ENCODE measurements around the gene MST1R. TPM values are rescaled to one million over a fixed set of nuclear protein-coding genes. Genes with fewer than 3 reads are reported as not detected.
A peak's percentile ranks its signal among the peaks of the same experiment; 100 is the strongest.

Gene MST1R
- total and polyA plus RNA-seq, 5 experiments from 2014 or later, result 0.19 to 1.0 (median 0.67) TPM; not detected in 1

DNA sequence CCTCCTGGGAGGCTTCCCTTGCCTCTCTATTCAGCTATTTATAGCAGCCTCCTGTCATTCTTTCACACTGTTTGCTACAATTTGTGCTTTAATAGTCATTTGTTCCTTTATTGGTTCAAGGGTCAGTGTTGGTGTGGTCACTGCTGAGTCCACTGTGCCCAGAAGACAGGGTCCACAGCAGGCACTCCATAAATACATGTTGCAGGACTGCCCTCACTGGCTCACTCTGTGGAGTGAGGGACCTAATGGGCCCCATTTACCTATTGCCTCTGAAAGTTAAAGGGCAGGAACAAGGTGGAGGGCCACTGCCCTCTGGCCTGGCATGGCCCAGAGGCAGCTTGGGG lies 16.8 kb downstream of the MST1R start:
- Mint-ChIP-seq H3K36me3 (no peaks in the 10 kb centered on the region), H3K4me3 (no peak overlapping the region), H3K9me3 (no peaks in the 10 kb centered on the region), H3K27me3 (peaks cover 0 to 4% (median under 1%) of the 10 kb centered on the region in 5 donors), H3K4me1 (peaks cover 0 to 3% (median 0%) of the 10 kb centered on the region in 4 donors), H3K27ac (peak overlapping the region in 1 of 10 donors; percentile 27)
- DNase-seq (no peak), ATAC-seq (no peak)
- POLR2A ChIA-PET, result no interaction called here

DNA sequence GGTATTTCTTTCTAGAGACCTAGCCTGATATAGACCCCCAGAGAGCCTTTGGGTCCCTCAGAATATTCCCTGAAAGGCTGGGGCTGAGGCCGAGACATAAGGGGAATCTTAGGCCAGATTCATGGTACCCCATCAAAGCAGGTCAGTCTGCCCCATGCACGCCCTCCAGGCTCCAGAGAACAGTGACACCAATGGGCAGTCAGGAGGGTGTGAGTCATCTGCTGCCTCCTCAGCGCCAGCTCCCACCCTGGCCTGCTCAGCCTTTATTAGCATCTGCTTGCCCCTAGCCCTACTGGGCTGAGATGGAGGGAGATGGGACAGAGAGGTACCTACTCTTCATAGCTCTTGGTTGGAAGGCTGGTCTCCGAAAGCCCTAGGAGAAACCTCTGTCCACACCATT lies 19.7 kb downstream of the MST1R start:
- peaks cover 0 to 2% (median 0%) of the 10 kb centered on the region in 4 donors for H3K4me1 Mint-ChIP-seq
- ATAC-seq, result no peak
- peaks cover 0 to 9% (median 2%) of the 10 kb centered on the region in 5 donors for H3K27me3 Mint-ChIP-seq
- H3K27ac Mint-ChIP-seq, result peak overlapping the region in 1 of 10 donors; percentile 21
- no peaks in the 10 kb centered on the region for H3K9me3 Mint-ChIP-seq
- no peaks in the 10 kb centered on the region for H3K36me3 Mint-ChIP-seq
- no peak overlapping the region for H3K4me3 Mint-ChIP-seq
- POLR2A ChIA-PET, result interaction anchor here (0.5 kb wide), 1 partner anchor 699 kb away, joined by 3 read pairs; no protein-coding TSS in a partner anchor
- no peak for DNase-seq

DNA sequence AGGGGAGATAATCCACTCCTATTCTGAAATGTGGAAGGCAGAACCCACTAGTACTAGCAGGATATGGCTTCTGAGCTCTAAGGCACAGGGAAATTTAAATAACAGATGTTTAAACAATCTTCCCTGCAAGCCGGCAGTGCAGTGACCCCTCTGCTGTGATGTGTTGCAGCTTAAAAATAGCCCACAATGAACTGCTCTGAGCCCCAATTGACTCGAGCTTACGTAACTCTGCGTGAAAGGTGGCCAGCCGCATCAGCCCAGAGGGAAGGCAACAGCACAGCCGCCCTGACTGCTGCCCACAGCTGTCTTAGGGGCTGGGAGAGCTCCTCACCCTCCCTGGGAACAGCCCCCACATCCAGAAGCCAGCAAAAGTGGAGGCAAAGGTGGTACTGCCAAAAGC lies 21.5 kb downstream of the MST1R start:
- no peak for DNase-seq
- Mint-ChIP-seq H3K4me1 (peaks cover 0 to 2% (median 0%) of the 10 kb centered on the region in 4 donors), H3K27me3 (peaks cover 0 to 9% (median 2%) of the 10 kb centered on the region in 5 donors), H3K4me3 (no peak overlapping the region), H3K36me3 (no peaks in the 10 kb centered on the region), H3K9me3 (no peaks in the 10 kb centered on the region), H3K27ac (peak overlapping the region in 1 of 10 donors; percentile 57)
- POLR2A ChIA-PET, result no interaction called here
- no peak for ATAC-seq

DNA sequence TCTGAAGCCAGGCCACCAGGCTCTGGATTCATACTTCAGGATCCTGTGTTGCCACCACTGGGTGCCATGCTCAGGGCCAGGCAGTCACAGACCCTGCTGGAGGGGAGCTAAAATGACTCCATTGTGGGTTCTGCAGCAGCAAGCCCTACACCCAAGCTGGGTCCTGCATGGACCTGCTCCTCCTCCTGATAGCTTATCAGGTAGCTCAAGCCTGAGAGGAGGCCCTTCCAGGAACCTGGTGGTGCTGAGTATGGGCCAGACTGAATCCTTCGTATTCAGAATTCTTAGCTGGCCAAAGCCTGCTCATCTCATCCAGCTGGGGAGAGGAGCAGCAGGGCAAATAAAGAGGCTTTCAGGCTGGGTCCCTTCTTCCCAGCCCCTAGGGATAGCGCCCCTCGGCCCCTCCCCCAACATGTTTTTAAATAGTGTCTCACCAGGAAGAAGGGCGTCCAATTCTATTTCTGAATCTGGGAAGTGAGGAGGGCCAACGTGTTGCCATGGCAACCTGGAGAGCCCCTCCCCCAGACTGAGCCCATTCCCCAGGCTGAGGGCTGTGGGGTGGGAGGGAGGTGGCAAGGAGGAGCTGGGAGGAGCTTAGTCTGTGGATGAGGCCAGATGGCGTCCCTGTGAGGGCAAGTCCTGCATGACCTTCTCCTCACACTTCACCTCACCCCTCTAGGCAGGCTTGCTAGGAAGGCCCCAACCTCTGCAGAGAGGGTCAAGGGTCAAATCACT lies 22.9 kb downstream of the MST1R start:
- peaks cover 0 to 2% (median 0%) of the 10 kb centered on the region in 4 donors for H3K4me1 Mint-ChIP-seq
- ATAC-seq, result no peak
- no peak overlapping the region for H3K27ac Mint-ChIP-seq
- no peaks in the 10 kb centered on the region for H3K36me3 Mint-ChIP-seq
- no peak overlapping the region for H3K4me3 Mint-ChIP-seq
- POLR2A ChIA-PET, result no interaction called here
- H3K27me3 Mint-ChIP-seq, result peaks cover 0 to 9% (median 2%) of the 10 kb centered on the region in 5 donors
- no peak for DNase-seq
- H3K9me3 Mint-ChIP-seq, result no peaks in the 10 kb centered on the region

DNA sequence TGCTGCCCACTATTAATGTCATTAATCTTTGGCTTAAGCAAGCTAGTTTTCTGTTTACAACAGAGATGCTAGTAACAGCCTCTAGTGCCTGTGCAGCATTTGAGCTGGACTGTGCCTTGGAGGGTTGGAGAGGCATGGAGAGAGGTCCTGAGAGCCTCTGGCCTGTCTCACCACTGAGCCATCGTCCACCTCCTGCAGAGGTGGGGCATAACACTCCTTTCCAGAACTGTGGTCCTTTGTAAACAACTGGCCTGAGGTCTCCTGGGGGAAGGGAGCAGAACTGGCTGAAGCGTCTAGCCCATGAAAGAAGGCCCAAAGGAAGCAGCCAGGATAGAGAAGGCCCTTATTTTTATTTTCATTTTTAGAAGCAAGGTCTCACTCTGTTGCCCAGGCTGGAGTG lies 24.0 kb downstream of the MST1R start:
- Mint-ChIP-seq H3K4me1 (peaks cover 0 to 2% (median 0%) of the 10 kb centered on the region in 4 donors), H3K27ac (no peak overlapping the region), H3K36me3 (no peaks in the 10 kb centered on the region), H3K9me3 (no peaks in the 10 kb centered on the region), H3K4me3 (no peak overlapping the region), H3K27me3 (peaks cover 0 to 9% (median 2%) of the 10 kb centered on the region in 5 donors)
- POLR2A ChIA-PET, result no interaction called here
- no peak for DNase-seq
- no peak for ATAC-seq

DNA sequence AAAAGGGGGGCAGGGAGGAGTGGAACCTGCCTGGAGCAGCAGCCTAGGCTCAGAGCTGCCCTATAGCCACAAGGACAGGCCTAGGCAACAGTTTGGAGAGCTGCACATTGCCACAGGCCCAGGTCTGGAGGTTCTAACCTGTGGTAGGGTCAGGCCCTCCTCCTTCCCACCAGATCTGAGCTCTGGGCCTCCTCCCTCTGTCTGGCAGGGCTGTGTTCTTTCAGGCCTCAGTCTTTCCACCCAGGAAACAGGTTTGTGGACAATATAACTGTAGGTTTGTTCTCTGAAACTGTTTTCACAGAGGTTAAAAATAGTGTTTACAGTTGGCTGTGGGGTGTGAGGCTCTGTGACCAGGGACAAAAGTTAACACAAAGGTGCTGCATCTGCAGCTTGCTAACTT lies 25.0 kb downstream of the MST1R start:
- no peak overlapping the region for H3K27ac Mint-ChIP-seq
- H3K4me1 Mint-ChIP-seq, result peaks cover 0 to 2% (median 0%) of the 10 kb centered on the region in 4 donors
- ATAC-seq (no peak), DNase-seq (no peak)
- no peaks in the 10 kb centered on the region for H3K9me3 Mint-ChIP-seq
- H3K27me3 Mint-ChIP-seq, result peaks cover 0 to 9% (median 2%) of the 10 kb centered on the region in 5 donors
- H3K4me3 Mint-ChIP-seq, result no peak overlapping the region
- POLR2A ChIA-PET, result interaction anchor here (0.7 kb wide), 1 partner anchor 19 kb away, joined by 3 read pairs; no protein-coding TSS in a partner anchor
- no peaks in the 10 kb centered on the region for H3K36me3 Mint-ChIP-seq

DNA sequence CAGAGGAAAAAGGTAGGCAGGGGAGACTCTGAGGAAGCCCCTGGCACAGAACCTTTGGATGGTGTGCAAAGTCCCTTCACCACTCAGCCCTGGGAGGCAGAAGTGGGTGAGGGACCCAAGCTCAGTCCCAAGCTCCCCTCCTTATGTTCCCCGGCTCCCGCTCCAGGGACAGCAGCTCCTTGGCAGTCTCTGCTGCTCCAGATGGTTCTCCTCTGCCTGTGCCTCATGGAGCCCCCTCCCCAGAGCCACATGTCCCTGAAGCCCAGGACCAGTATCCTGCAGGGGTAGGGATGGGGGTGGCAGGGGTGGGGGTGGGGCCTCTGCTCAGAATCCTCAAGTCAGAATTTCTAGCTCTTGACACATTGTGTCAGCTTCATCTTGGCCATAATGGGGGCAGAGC lies 26.0 kb downstream of the MST1R start:
- H3K27me3 Mint-ChIP-seq, result peaks cover 0 to 9% (median 2%) of the 10 kb centered on the region in 5 donors
- H3K36me3 Mint-ChIP-seq, result no peaks in the 10 kb centered on the region
- no peak for DNase-seq
- no peaks in the 10 kb centered on the region for H3K9me3 Mint-ChIP-seq
- H3K27ac Mint-ChIP-seq, result no peak overlapping the region
- POLR2A ChIA-PET, result interaction anchor here (0.7 kb wide), 1 partner anchor 60 kb away, joined by 6 read pairs; no protein-coding TSS in a partner anchor
- peaks cover 0 to 2% (median 0%) of the 10 kb centered on the region in 4 donors for H3K4me1 Mint-ChIP-seq
- no peak overlapping the region for H3K4me3 Mint-ChIP-seq
- no peak for ATAC-seq

DNA sequence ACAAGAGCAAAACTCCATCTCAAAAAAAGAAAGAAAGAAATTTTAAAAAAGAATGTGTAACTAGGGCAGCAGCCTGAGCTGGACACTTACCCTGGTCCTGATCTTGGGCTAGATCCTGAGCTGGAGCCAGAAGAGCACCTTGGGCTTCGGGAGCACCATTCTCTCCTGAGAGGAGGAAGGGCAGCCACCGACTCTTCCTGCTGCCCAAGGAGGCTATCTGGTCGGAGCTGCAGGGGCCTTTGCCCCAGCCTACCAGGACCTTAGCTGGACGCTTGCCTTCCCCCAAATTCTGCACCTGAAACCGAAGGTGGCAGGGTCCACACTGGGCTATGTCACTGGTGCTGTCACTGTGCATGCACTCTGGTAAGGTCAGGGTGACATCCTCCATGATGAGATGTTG lies 27.1 kb downstream of the MST1R start:
- Mint-ChIP-seq H3K9me3 (no peaks in the 10 kb centered on the region), H3K4me3 (no peak overlapping the region), H3K27ac (no peak overlapping the region), H3K4me1 (peaks cover 0 to 1% (median under 1%) of the 10 kb centered on the region in 4 donors), H3K27me3 (peaks cover 0 to 9% (median under 1%) of the 10 kb centered on the region in 5 donors), H3K36me3 (no peaks in the 10 kb centered on the region)
- DNase-seq, result no peak
- ATAC-seq, result no peak
- POLR2A ChIA-PET, result no interaction called here

DNA sequence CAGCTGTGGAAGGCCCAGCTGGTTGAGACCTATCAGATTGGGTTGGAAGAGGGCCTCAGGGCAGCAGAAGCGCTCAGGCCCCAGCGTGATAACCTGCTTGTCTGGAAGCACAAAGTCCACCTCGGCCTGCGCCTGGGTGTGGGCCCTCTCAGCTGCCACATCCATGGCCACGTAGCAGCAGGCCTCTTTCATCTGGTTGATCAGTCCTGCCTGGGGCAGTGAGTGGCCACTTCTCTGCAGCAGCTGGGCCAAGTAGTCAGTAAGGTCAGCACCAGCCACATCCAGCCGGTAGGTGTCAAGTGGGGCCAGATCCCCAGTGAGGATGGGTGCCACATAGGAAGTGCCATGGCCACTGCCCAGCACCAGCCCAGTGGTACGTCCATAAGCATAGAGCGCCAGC lies 30.1 kb downstream of the MST1R start:
- DNase-seq (no peak), ATAC-seq (no peak)
- no peak overlapping the region for H3K27ac Mint-ChIP-seq
- H3K9me3 Mint-ChIP-seq, result no peaks in the 10 kb centered on the region
- H3K4me1 Mint-ChIP-seq, result peaks cover 0 to 1% (median under 1%) of the 10 kb centered on the region in 4 donors
- H3K4me3 Mint-ChIP-seq, result no peak overlapping the region
- H3K36me3 Mint-ChIP-seq, result no peaks in the 10 kb centered on the region
- POLR2A ChIA-PET, result no interaction called here
- H3K27me3 Mint-ChIP-seq, result peaks cover 6 to 18% (median 9%) of the 10 kb centered on the region in 5 donors

DNA sequence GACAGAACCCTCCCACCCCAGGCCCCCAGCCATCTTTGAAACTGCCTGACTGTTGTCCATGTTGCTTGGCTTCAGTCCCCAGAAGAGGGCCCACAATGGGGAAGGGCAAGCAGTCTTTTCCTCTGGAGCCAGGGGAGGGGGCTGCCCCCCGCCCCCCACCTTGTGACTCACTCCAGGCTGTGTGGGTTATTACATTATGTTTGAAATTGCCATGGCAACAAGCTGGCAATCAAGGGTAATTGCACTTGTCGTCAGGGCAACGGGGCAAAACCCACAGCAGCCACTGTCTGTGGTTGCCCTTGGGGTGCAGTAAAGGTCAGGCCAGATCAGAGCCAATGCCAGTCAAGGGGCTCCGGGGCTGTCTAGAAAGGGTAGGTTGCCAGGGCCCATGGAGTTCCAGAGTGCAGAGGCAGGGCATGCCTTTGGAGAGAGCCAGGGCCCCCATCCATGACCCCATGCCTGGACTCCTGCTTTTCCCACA lies 30.8 kb downstream of the MST1R start:
- ATAC-seq, result peak; percentile 44 to 45
- no peaks in the 10 kb centered on the region for H3K9me3 Mint-ChIP-seq
- H3K27me3 Mint-ChIP-seq, result peaks cover 11 to 26% (median 14%) of the 10 kb centered on the region in 5 donors
- peak overlapping the region in 1 of 10 donors; percentile 87 for H3K27ac Mint-ChIP-seq
- H3K4me1 Mint-ChIP-seq, result peaks cover 0 to 5% (median 3%) of the 10 kb centered on the region in 4 donors
- H3K36me3 Mint-ChIP-seq, result no peaks in the 10 kb centered on the region
- DNase-seq, result peak in 1 of 10 donors; percentile 19
- no peak overlapping the region for H3K4me3 Mint-ChIP-seq
- POLR2A ChIA-PET, result no interaction called here

DNA sequence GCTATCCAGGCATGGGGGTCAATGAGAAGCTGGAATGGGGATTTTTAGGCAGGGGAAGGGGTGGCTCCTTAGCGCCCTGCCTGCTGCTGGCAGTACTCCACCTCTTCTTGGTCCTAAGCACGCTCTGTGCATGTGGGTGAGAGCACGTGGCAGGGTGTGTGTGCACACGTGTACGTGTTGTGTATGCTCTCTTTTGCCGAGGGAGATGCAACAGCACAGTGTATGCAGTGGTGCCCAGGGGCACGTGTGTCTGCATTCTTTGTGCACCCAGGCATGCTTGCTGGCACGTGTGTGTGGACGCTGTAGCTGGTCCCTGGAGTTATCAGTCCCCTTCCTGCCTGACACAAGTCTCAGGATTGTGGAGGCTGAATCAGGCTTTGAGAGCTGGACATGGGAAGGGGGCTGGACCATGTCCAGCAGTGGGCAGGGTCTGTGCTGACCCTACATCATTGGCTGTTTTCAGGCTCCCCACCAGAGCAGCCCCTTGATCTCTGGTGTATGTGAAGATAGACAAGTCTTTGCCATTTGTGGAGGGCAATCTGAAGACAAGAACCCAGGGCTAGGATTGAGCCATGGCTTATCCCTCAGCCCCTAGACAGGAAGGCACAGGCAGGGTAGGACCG lies 32.0 kb downstream of the MST1R start:
- ATAC-seq, result no peak
- H3K27ac Mint-ChIP-seq, result no peak overlapping the region
- peaks cover 0 to 5% (median 4%) of the 10 kb centered on the region in 4 donors for H3K4me1 Mint-ChIP-seq
- H3K9me3 Mint-ChIP-seq, result no peaks in the 10 kb centered on the region
- no peak for DNase-seq
- no peak overlapping the region for H3K4me3 Mint-ChIP-seq
- POLR2A ChIA-PET, result interaction anchor here (0.6 kb wide), 1 partner anchor 84 kb away, joined by 3 read pairs; no protein-coding TSS in a partner anchor
- H3K36me3 Mint-ChIP-seq, result no peaks in the 10 kb centered on the region
- peaks cover 17 to 38% (median 24%) of the 10 kb centered on the region in 5 donors for H3K27me3 Mint-ChIP-seq

DNA sequence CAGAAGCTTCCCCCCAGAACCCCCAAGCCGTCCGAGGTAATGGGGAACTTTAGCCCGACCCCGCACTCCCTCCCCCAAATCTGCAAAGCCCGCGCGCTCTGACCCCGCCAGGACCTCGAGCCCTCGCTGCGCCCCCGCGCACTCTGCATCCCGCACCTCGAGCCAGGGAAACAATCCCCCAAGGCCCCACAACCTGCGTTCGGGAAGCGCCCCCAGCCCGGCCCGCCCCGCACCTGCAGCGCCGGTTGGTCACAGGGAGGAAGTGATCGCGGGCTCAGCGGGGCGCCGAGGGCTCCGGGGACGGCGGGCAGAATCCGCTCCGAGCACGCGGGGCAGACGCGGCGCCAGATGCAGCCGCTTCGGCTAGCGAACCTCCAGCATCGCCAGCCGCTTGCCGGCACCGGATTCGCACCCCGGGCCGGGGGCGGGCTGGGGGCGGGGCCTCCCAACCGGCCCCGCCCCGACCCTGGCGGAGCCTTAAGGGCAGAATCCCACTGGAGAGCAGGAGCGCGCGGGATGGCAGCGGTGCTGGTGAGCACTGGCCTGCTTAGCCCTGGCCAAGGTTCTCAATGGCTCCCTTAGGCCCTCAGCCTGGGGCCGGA lies 34.0 kb downstream of the MST1R start, which contains the start of gene CAMKV:
Gene CAMKV, minus strand, starts transcription at position 382 of the 602 bp plus-strand sequence. CDS start 7,518 bp downstream, outside the sequence.
- DNase-seq, result peak in 8 of 10 donors; percentile 15 to 32 (median 21)
- Mint-ChIP-seq H3K4me3 (peak within 1 kb of the TSS in 9 of 10 donors; percentile 18 to 63 (median 55)), H3K4me1 (peaks cover 0 to 5% (median 4%) of the 10 kb centered on the region in 4 donors), H3K36me3 (no peaks in the 10 kb centered on the region), H3K9me3 (no peaks in the 10 kb centered on the region), H3K27ac (no peak within 1 kb of the TSS), H3K27me3 (peaks cover 17 to 56% (median 29%) of the 10 kb centered on the region in 5 donors)
- ATAC-seq, result peak; percentile 76 to 84
- POLR2A ChIA-PET, result interaction anchor here (0.6 to 1.2 kb wide), 2 partner anchors 24 to 343 kb away, joined by 3 read pairs; no protein-coding TSS in a partner anchor

All from naive thymus-derived CD8-positive, alpha-beta T cell (primary cell).